ENCODE data around the gene SPTBN4. TPM values are rescaled to one million over a fixed set of nuclear protein-coding genes. Genes with fewer than 3 reads are reported as not detected.

SPTBN4 gene
- total RNA-seq, 1 donor from 2014 or later = 0.41 TPM

- Histone ChIP-seq H2AFZ (ENCODE audit: low read depth, low read length) (peak overlapping the region; percentile 67), H3K4me2 (ENCODE audit: low read length) (peak overlapping the region; percentile 94), H3K4me3 (ENCODE audit: insufficient read depth, low read depth, low read length) (peak overlapping the region; percentile 68), H3K4me1 (ENCODE audit: insufficient read depth, low read length) (peaks cover 25% of the 10 kb centered on the region), H3K9ac (ENCODE audit: low read length) (peak overlapping the region; percentile 87), H3K27ac (ENCODE audit: low read depth, low read length) (peak overlapping the region; percentile 95), H3K79me2 (ENCODE audit: insufficient read depth, low read length) (peaks cover 38% of the 10 kb centered on the region), H3K9me3 (ENCODE audit: insufficient read depth, low read depth, low read length) (no peaks in the 10 kb centered on the region), H4K20me1 (ENCODE audit: insufficient read depth, low read length) (peaks cover 20% of the 10 kb centered on the region), H3K36me3 (ENCODE audit: insufficient read depth, low read length) (peaks cover 10% of the 10 kb centered on the region), H3K27me3 (ENCODE audit: insufficient read depth, low read length) (no peaks in the 10 kb centered on the region)
- TF ChIP-seq CTCF (IDR thresholded peaks at IDR 0.05; ENCODE audit: insufficient read depth, low read depth, low read length) (peak; percentile 79), EZH2 (IDR thresholded peaks at IDR 0.05; ENCODE audit: insufficient read depth, low read length) (no peak)
- Mint-ChIP-seq H3K9me3 (ENCODE audit: unreplicated experiment) (no peaks in the 10 kb centered on the region), H3K4me3 (ENCODE audit: unreplicated experiment) (peak overlapping the region; percentile 73), H3K4me1 (ENCODE audit: low read depth, unreplicated experiment) (peaks cover 14% of the 10 kb centered on the region), H3K36me3 (ENCODE audit: low read depth, unreplicated experiment) (peaks cover 3% of the 10 kb centered on the region), H3K27me3 (ENCODE audit: low read depth, unreplicated experiment) (no peaks in the 10 kb centered on the region), H3K27ac (ENCODE audit: unreplicated experiment) (peak overlapping the region; percentile 91)
- DNase-seq (ENCODE audit: low read depth) (peak; percentile 83), FAIRE-seq (no peak)
Observed at GRCh38 chr19:40420766-40421765, 45.7 kb upstream of the SPTBN4 start.

GRCh38 chr19:40421993-40422747 is 44.6 kb upstream of the SPTBN4 start:
- no peaks in the 10 kb centered on the region for H3K9me3 ChIP-seq (ENCODE audit: insufficient read depth, low read depth, low read length)
- peak overlapping the region; percentile 94 for H3K4me2 ChIP-seq (ENCODE audit: low read length)
- no peak overlapping the region for H2AFZ ChIP-seq (ENCODE audit: low read depth, low read length)
- H3K36me3 ChIP-seq (ENCODE audit: insufficient read depth, low read length) = peaks cover 10% of the 10 kb centered on the region
- H3K4me3 ChIP-seq (ENCODE audit: insufficient read depth, low read depth, low read length) = no peak overlapping the region
- peak overlapping the region; percentile 91 for H3K27ac Mint-ChIP-seq (ENCODE audit: unreplicated experiment)
- no peak for TF ChIP-seq CTCF (IDR thresholded peaks at IDR 0.05; ENCODE audit: insufficient read depth, low read depth, low read length)
- TF ChIP-seq EZH2 (IDR thresholded peaks at IDR 0.05; ENCODE audit: insufficient read depth, low read length) = no peak
- no peak for FAIRE-seq
- H3K36me3 Mint-ChIP-seq (ENCODE audit: low read depth, unreplicated experiment) = peaks cover 3% of the 10 kb centered on the region
- H4K20me1 ChIP-seq (ENCODE audit: insufficient read depth, low read length) = peaks cover 20% of the 10 kb centered on the region
- H3K4me1 ChIP-seq (ENCODE audit: insufficient read depth, low read length) = peaks cover 21% of the 10 kb centered on the region
- H3K27me3 ChIP-seq (ENCODE audit: insufficient read depth, low read length) = no peaks in the 10 kb centered on the region
- H3K9me3 Mint-ChIP-seq (ENCODE audit: unreplicated experiment) = no peaks in the 10 kb centered on the region
- H3K9ac ChIP-seq (ENCODE audit: low read length) = peak overlapping the region; percentile 87
- no peak for DNase-seq (ENCODE audit: low read depth)
- H3K27ac ChIP-seq (ENCODE audit: low read depth, low read length) = peak overlapping the region; percentile 95
- peak overlapping the region; percentile 4 for H3K4me3 Mint-ChIP-seq (ENCODE audit: unreplicated experiment)
- H3K27me3 Mint-ChIP-seq (ENCODE audit: low read depth, unreplicated experiment) = no peaks in the 10 kb centered on the region
- peaks cover 38% of the 10 kb centered on the region for H3K79me2 ChIP-seq (ENCODE audit: insufficient read depth, low read length)
- peaks cover 14% of the 10 kb centered on the region for H3K4me1 Mint-ChIP-seq (ENCODE audit: low read depth, unreplicated experiment)

All from astrocyte (in vitro differentiated cells and primary cell).